NCI-H2081 (cell line): ENCODE data around the gene GLIS1.

ENCODE experiments used
- DNase-seq, 2 experiments: peaks; one replicate each; lab custom pipeline; 2025; lab: John Stamatoyannopoulos, UW

GLIS1 gene

GRCh38 chr1:53735681-53736080 is 3.3 kb downstream of the GLIS1 start:
- no peak for DNase-seq

DNA sequence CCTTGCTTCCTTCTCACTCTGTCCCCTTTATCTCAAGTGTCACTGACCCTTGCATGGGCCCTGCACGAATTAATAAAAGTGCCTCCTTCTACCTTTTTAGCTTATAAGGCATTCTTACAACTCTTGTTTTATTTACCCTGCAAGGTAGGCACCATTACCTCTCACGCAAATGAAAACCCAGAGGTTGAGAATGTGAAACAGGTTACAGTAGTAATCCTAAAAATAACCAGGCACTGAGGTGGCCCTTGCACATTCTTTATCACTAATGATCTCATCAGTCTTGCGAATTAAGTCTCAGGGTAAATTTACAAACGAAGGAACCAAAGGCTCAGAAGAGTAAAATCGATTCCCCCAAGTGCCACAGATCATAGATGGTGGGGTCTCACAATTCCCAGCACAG is 3.7 kb downstream of the GLIS1 start:
- DNase-seq = no peak

DNA sequence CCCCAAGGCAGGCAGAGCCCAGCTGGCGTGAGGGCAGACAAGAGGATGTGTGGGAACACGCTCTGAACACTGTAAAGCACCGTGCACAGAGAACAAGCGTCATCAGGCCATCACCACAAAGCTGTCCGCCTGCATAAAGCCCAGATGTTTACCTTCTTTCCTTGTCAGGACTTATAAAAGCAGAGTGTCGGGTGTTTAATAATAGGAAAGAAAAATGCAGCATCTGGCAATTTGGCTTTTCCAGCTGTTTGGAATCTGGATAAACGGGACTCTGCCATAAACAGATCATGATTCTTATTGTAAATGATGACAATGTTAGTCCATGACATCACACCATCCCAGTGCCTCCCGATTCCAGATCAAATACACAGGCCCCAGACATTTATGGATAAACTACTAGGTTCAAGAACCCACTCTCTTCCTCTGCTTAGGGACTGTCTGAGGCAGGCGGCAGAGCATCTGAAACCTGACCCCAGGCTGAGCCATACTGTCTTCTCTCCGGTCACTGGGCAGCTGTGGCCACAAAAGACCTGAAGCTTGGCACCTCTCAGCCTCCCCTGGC is 4.2 kb downstream of the GLIS1 start:
- DNase-seq = no peak

DNA sequence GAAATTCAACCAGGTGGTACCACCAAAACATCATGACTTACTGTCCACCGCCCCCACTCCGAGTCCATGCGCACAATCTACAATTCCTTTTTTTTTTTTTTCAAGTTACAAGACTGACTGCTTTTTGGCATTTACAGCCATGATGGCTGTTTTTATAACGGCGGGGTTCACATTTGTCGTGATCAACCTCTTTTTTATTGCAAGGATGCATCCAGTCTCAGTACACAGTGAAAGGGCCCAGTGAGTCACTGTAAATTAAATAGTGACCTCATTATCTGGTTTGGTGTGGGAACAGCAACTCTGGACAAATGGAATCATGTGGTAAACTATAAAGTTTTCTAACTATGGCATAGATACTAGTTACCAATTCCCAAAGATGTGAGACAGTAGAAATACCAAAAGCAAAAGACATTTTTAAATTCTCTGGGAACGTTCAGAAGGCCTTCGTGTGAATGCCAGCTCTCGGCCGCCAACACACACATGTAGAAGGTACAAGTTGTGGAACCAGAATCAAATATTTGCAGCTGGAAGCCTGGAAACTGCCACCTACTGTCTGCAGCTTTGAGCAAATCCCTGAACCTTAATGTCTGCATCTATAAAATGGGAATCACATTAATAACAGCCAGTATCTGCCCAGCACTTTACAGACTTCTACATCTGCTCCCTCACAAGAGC is 4.9 kb downstream of the GLIS1 start:
- DNase-seq = no peak

DNA sequence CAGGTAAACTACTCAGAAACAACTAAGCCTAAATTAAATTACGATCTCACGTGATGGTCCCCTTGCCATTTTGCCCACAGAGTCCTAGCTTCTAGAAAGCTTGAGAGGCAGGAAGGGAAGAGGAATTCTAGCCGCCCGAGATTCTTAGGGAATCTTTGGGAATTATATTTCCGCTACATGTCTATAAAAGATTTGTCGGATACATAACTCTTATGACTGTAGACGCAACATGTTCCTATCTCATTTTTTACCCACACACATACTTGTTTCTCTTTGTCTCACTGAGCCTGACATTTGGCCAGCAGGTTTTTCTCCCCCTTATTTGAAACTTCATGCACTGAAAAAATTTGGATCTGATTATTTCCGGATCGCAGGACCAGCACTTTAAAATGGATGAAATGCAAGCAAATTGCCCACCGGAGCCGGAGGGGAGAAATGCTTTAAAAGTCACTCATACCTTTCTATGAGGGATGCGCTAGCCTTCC is 5.5 kb downstream of the GLIS1 start:
- DNase-seq = no peak

GRCh38 chr1:53732912-53733317 is 6.0 kb downstream of the GLIS1 start:
- no peak for DNase-seq

- DNase-seq = no peak
These were observed 6.6 kb downstream of the GLIS1 start for GRCh38 chr1:53732409-53732808.

DNA sequence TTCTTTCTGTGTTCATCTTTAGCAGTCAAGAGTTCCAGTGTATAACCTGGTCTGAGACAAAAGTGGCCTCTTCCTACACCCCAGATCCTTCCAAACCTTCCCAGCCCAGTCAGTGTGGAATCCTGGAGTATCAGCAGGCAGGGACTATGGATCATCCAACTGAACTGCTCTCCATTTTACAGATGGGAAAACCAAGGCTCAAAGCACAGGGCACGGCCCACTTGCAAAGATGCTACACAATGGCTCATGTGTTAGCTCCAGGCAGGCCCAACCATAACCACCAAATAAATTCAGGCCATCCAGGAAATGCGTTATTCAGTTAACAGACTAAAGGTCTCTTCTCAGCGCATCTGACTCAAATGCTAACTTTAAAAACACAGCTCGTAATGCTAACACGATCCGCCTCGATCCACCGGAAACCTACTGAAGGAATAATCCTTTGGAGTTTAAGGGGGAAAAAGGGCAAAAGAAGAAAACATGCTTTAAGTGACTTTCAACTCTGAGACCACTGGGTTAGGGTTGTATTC is 7.1 kb downstream of the GLIS1 start:
- DNase-seq = no peak

GRCh38 chr1:53731043-53731600 is 7.8 kb downstream of the GLIS1 start:
- DNase-seq = no peak

- DNase-seq = no peak
These were observed 8.6 kb downstream of the GLIS1 start for GRCh38 chr1:53730224-53730865.

GRCh38 chr1:53729456-53730223 is 9.3 kb downstream of the GLIS1 start:
- no peak for DNase-seq

DNA sequence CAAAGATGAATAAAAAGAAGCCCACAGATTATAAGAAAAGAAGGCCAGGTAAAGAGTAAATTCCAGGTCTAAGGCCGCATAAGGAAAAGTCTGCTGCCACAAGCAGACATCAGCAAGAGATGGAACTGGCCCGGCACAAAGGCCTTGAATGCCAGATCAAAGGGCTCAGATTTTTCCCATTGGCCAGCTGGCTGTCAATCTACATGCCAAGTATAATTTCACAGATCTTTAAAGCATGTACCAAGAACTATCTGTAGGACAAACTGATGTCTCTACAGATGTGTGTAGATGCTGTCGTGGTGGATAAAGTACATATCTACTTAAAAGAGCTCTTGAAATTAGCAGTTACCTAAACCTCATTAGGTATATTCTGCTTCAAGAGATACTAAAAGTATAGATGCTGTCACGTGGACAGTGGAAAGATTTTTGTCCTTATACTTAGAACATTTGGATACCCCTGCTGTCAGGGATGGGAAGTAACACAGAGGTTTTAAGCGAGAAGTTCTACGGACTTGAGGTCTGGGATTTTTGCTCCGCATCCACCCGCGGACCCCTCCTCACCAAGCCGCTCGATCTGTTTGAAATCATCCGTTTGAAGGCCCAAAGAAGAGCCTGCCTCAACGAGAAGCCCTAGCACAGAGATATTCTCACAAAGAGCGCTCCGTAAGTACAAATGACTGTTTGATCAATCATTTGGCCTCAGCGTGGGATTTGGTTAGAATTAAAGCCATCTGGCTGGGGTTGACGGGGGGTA is 10.1 kb downstream of the GLIS1 start:
- DNase-seq = no peak

DNA sequence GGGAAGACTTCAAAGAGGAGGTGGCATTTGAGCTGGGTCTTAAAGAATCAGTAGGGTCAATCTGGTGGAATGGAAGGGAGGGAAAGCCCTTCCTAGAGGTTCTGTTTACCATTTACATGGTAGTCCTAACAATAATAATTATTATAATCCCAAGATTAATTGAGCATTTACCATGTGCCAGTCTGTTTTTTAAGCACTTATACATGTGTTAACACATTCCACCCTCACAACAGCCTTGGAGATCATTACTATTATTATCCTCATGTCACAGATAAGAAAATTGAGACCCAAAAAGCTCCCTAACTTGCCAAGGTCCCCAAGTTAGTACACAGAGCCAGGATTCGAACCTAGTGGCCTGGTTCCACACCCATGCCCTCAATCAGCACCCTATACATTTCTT is 10.8 kb downstream of the GLIS1 start:
- no peak for DNase-seq

- DNase-seq = no peak
These were observed 11.4 kb downstream of the GLIS1 start for GRCh38 chr1:53727461-53728092.

GRCh38 chr1:53726009-53726600 is 12.9 kb downstream of the GLIS1 start:
- DNase-seq = no peak

DNA sequence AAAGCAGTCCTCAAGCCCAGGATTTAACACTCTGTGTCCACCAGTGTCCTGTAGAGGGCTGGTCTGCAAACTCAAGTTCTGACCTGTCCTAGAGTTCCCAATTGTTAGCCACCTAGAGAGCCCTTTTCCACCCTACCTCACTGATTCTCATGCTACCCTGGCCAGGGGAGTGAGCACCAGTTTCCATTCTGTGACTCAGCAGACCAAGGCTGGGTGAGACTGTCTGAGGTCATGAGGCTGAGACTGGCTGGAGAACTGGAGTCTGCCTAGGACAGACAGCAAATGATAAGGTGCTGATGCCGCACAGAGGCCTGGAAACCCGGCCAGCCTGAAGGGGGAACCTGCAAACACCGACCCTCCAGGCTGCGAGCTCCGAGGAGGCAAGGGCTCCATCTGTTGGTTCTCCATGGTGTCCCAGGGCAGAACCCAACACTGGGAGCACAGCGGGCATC is 13.7 kb downstream of the GLIS1 start:
- DNase-seq = no peak

GRCh38 chr1:53722025-53722424 is 16.9 kb downstream of the GLIS1 start:
- DNase-seq = no peak

DNA sequence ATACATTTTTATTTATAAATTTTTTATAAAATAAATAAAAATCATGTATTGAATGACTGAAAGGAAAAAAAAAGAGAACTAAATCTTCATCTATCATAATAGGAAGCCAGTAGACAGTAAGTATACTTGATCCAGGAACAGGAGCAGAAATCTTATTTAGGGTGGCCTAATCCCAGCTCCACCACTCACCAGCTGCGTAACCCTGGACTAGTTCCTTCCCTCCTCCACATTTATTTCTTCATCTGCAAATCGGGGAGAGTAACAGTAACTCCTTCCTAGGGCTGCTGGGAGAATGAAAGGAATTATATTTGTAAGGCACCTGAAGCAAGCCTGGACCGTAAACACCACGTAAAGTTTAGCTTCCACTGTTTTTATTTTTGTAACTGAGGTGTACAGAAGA is 17.9 kb downstream of the GLIS1 start:
- no peak for DNase-seq

DNA sequence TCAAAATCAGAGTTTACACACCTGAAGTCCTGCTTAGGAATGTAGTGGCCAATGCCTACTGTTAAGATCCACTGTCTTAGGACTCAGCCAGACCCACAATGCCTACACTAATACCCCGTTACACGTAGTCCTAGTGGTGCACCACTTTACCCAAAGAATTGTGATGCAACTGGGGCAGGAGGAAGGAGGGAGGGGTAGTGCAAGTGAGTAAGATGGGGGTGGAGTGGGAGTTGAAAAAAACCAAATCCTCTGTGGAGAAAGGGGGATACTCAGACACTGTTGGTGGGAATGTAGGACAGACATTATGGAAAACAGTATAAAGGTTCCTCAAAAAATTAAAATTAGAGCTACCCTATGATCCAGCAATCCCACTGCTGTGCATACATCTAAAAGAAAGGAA is 19.5 kb downstream of the GLIS1 start:
- DNase-seq = no peak

GRCh38 chr1:53718443-53718842 is 20.5 kb downstream of the GLIS1 start:
- no peak for DNase-seq
